ENCODE measurements around the gene CHCHD10.

Gene CHCHD10

DNA sequence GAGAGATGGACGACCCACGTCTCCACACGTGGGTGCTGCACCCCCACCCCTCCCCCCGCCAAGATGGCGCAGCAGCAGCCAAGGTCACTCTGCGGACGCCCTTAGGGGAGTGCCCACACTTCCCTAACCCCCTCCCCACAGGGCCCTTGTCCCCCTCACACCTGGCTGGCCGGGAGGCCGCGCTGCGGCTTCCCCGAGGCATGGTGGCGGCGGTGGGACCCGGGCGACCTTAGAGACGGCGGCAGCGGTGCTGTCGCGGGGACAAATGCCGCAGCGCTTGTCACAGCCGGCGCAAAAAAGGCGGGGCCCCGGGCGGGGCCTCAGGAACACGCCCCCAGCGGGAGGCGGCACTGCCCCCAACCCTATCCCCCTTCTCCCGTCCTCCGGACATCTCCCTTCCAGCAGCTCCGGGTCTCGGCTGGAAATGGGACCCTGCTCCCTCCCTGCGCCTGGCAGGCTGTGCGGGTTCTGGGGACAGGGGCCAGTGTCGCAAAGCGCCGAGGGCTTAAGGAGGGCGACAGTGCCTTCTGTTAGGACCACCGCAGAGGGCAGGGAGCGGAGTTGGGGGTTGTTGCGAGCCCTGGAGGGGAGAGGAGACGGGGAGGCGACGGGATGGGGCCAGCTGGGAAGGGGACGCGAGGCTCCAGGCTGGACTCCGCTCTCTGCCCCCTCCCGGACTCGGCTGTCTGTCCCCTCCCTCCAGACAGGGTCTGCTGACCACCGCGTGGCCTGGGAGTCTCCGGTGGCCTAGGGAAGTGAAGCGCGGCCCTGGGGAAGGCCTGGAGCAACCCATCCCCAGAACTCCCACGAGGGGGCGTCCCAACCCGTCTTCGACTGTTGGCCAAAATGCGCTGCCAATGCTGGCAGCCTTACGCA is at the start of gene CHCHD10:
TSS of gene CHCHD10 (minus strand) at position 300 of the 876 bp plus-strand sequence. CDS start at position 202, 98 bp downstream.
- DNase-seq, result peak; percentile 10

GRCh38 chr22:23817146-23817545 is 49.4 kb upstream of the CHCHD10 start:
- no peak for DNase-seq

GRCh38 chr22:23816156-23816976 is 48.6 kb upstream of the CHCHD10 start:
- peak; percentile 64 for DNase-seq

DNA sequence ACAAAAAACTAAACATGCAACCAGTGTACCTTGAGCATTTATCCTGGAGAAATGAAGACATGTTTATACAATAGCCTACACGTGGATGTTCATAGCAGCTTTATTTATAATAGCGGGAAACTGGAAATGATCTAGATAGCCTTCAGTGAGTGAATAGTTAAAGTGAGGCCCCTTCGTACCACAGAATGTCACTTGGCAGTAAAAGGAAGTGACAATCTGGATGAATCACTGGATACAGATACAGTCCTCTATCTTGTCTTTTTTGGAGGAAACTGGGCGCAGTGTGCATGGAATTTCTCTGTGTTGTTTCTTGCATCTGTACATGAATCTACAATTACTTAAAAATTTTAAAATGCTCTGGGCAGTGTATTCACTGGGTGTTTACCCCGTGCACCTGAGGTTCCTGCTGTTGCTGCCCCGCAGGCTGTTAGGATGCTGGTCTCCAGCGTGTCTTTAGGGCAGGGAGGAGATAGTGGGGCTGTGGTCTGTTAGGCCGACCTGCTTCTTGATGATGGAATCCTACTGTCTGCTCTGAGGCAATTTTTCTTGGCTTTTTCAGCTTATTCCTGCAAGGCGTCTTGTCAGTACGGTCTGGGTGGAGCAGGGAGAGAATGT is 47.9 kb upstream of the CHCHD10 start:
- no peak for DNase-seq

DNA sequence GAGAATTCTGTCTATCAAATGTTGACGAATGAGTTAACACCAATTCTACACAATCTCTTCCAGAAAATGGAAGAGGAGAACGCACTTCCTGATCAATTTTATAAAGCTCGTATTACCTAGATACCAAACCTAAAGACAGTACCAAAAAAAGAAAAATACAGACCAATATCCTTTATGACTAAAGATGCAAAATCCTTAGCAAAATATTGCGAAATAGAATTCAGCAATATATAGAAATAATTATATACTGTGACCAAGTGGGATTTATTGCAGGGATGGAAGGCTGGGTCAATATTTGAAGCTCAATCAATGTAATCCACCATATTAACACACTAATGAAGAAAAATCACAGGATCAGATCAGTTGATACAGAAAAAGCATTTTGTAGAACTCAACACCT is 44.6 kb upstream of the CHCHD10 start:
- DNase-seq, result no peak

- no peak for DNase-seq
These were observed 39.1 kb upstream of the CHCHD10 start for GRCh38 chr22:23806837-23807236.

DNA sequence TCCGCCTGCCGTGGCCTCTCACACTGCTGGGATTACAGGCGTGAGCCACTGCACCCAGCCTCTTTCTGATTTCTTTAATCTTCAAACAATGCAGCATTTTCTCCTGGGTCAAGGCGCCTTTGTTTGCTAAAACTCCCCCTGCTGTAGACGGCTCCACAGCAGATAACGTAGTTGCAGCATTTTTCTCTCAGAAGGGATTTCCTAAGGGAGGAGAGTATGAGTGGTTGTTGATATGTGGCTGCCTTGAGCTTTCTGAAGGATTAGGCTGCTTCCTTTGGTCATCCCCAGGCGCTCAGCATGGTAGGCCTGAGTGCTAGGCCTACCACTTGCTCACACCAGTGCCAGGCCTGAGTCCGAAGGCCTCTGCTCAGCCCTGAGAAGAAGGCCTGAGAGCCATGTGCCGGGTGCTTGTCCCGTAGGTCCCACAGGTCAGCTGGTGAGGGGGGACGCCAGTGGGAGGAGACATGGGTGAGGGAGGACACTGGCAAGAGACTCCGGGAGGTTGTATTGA is 37.1 kb upstream of the CHCHD10 start:
- no peak for DNase-seq

- no peak for DNase-seq
These were observed 35.4 kb upstream of the CHCHD10 start for GRCh38 chr22:23803001-23803819.

GRCh38 chr22:23801886-23802377 is 34.2 kb upstream of the CHCHD10 start:
- no peak for DNase-seq

- no peak for DNase-seq
These were observed 33.6 kb upstream of the CHCHD10 start for GRCh38 chr22:23801238-23801821.

DNA sequence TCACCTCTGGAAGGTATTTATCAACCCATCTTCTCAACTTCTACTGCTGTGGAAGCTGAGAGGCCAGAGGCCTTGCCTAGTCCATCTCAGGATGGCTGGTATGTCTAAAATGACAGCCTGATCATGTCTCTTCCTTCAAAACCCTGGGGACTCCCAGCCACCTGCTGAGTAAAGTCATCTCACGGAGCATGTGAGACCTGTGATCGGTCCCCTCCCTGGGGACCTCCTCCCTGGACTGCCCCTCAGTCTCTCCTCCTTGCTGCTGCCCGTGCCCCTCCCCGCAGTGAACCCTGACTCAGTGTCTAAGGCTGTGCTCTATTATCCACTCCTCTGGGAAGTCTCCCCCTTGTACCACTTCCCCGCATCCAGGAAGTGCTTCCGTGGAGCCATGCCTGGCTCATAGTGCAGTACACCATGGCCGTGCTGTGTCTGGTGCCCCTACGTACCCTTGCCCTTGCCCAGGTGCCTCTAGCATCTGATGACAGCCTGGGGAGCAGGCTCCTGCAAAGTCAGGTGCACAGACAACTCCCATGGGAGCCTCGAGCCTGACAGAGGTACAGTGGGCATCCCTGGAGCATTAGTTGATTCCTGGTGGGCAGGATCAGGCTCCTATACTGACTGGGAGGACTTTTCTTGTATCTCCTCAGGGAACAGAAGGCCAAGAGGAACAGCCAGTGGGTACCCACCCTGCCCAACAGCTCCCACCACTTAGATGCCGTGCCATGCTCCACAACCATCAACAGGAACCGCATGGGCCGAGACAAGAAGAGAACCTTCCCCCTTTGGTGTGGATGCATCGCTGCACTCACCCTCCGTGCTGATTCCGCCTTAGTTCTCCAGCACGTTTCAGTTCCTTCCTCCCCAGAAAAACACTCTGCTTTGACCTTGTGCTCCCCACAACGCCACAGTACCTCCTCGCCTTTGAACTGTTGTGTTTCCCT is 32.8 kb upstream of the CHCHD10 start:
- no peak for DNase-seq

GRCh38 chr22:23796461-23796860 is 28.7 kb upstream of the CHCHD10 start:
- DNase-seq, result no peak

GRCh38 chr22:23793326-23793725 is 25.6 kb upstream of the CHCHD10 start:
- DNase-seq, result no peak

DNA sequence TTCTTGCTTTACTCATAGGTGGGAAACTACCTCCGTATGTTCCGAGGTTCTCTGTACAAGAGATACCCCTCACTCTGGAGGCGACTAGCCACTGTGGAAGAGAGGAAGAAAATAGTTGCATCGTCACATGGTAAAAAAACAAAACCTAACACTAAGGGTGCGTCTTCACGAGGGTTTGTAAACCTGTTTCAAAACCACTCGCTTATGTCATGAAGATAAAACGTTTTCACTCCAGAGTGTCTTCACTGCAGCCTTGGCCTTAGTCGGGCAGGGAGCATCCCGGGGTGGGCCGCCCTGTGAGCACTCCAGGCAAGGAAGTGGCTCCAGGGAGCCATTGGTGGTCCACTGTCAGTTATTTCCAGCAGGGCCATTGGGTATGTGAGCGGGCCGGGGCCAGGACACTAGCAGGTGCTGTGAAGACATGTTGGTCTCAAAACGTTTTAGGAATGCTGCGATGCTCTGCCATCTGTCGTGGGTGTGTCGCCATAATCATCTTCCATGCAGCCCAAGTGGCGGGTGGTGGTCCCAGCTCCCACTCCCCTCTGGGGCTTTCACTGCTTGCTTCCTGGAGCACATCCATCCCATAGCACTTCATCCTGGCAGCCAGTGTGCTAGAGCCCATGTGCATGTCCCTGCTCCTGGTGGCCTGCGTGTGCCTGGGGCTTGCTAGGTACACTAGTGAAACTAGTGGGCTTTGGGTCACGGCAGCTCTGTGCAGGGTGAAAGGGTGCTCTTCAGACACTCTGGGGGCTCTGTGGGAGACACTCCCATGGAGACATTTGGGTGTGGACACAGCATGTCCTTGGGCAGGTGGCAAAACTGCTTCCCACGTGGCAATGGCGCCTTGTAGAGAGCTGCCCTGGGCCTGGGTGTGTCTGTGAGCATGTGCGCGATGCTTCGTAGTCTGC is 24.2 kb upstream of the CHCHD10 start:
- DNase-seq, result no peak

GRCh38 chr22:23790819-23791737 is 23.3 kb upstream of the CHCHD10 start:
- DNase-seq, result no peak

GRCh38 chr22:23789638-23790037 is 21.9 kb upstream of the CHCHD10 start:
- DNase-seq, result no peak

DNA sequence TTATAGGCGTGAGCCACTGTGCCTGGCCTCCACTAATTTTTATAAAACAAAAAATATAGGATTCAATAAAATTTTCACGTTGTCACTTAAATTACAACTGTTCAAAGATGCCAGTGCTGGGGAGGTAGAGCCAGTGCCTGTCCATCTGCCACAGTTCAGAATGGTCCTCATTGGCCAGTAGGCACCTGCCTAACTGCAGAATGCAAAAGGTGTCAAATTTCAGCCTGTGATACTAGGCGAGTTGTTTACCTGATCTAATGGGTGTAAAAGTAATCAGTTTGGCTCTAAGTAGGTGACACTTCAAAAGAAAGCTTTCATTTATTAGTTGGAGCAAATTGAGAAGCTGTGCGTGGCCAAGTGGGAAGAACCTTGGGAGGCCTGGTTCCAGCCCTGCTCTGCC is 21.3 kb upstream of the CHCHD10 start:
- no peak for DNase-seq

DNA sequence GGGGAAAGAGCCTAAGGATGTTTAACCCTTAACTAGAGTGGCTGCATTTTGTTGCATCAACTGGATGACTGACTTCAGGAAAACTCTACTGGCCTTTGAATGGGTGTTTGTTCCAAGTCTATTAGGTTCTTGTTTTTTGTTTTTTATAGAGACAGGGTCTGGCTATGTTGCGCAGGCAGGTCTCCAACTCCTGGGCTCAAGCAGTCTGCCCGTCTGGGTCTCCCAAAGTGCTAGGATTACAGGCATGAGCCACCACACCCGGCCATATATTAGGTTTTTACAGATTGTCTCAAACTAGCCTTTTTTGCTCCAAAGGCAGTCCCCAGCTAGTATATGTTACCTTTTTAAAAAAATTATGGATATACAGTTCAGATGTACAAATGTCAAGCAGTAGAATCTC is 20.1 kb upstream of the CHCHD10 start:
- no peak for DNase-seq

DNA sequence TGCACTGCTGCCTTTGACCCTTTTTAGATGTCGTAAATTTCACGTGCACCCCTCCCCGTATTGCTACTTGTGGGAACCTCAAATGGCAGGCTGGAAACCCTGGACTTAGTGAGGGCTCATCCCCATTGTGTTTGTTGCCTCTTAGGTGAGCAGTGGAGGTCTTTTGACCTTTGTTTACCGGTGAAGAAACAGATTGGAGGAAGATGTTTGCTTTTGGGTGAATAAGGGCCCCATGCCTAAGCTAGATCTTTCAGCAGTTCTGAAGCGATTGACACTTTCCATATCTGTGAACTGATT is 19.8 kb upstream of the CHCHD10 start:
- no peak for DNase-seq
